Measurements from ENCODE around the gene PPP2CA. TPM values are rescaled to one million over a fixed set of nuclear protein-coding genes. Genes with fewer than 3 reads are reported as not detected.

The PPP2CA gene
- total RNA-seq, 4 donors from 2014 or later, result 110 to 271 (median 191) TPM

- no peaks in the 10 kb centered on the region for H3K9me3 ChIP-seq
- no peaks in the 10 kb centered on the region for H3K27me3 ChIP-seq
- no peak overlapping the region for H3K27ac ChIP-seq
- 87% methylated on average over 4 of the region's 4 CpGs for WGBS
- peaks cover 46% of the 10 kb centered on the region for H3K36me3 ChIP-seq
- H3K4me3 ChIP-seq, result no peak overlapping the region
- peaks cover 13% of the 10 kb centered on the region for H3K4me1 ChIP-seq
- no peak for TF ChIP-seq POLR2A (IDR thresholded peaks at IDR 0.05)
- TF ChIP-seq CTCF (IDR thresholded peaks at IDR 0.05), result no peak
- TF ChIP-seq POLR2AphosphoS5 (IDR thresholded peaks at IDR 0.05), result no peak
- TF ChIP-seq EP300 (IDR thresholded peaks at IDR 0.05), result no peak
- no peak for DNase-seq (ENCODE audit: low spot score in 2 of 2)
These were observed 21.3 kb downstream of the PPP2CA start for GRCh38 chr5:134204575-134204974.

- peaks cover 4% of the 10 kb centered on the region for H3K4me1 ChIP-seq
- H3K27me3 ChIP-seq, result no peaks in the 10 kb centered on the region
- TF ChIP-seq POLR2A (IDR thresholded peaks at IDR 0.05) (no peak), POLR2AphosphoS5 (IDR thresholded peaks at IDR 0.05) (no peak), CTCF (IDR thresholded peaks at IDR 0.05) (no peak), EP300 (IDR thresholded peaks at IDR 0.05) (no peak)
- no peak overlapping the region for H3K4me3 ChIP-seq
- no peak for DNase-seq (ENCODE audit: low spot score in 2 of 2)
- no peaks in the 10 kb centered on the region for H3K9me3 ChIP-seq
- peaks cover 55% of the 10 kb centered on the region for H3K36me3 ChIP-seq
- 99% methylated on average over 3 of the region's 3 CpGs for WGBS
- H3K27ac ChIP-seq, result no peak overlapping the region
These were observed 22.2 kb downstream of the PPP2CA start for GRCh38 chr5:134203630-134204029.

- DNase-seq (ENCODE audit: low spot score in 2 of 2), result no peak
- Histone ChIP-seq H3K4me3 (no peak overlapping the region), H3K27ac (no peak overlapping the region), H3K9me3 (no peaks in the 10 kb centered on the region), H3K4me1 (no peaks in the 10 kb centered on the region), H3K36me3 (peaks cover 48% of the 10 kb centered on the region), H3K27me3 (no peaks in the 10 kb centered on the region)
- WGBS, result 85% methylated on average over 5 of the region's 5 CpGs
- TF ChIP-seq CTCF (IDR thresholded peaks at IDR 0.05) (no peak), EP300 (IDR thresholded peaks at IDR 0.05) (no peak), POLR2A (IDR thresholded peaks at IDR 0.05) (no peak), POLR2AphosphoS5 (IDR thresholded peaks at IDR 0.05) (no peak)
These were observed 30.2 kb downstream of the PPP2CA start for GRCh38 chr5:134195666-134196065.

GRCh38 chr5:134189031-134189430 is 36.8 kb downstream of the PPP2CA start:
- 94% methylated on average over 3 of the region's 3 CpGs for WGBS
- Histone ChIP-seq H3K4me3 (no peak overlapping the region), H3K36me3 (no peaks in the 10 kb centered on the region), H3K27ac (no peak overlapping the region), H3K27me3 (no peaks in the 10 kb centered on the region), H3K9me3 (no peaks in the 10 kb centered on the region), H3K4me1 (no peaks in the 10 kb centered on the region)
- TF ChIP-seq CTCF (IDR thresholded peaks at IDR 0.05), result no peak
- DNase-seq (ENCODE audit: low spot score in 2 of 2), result no peak

GRCh38 chr5:134188092-134188491 is 37.8 kb downstream of the PPP2CA start:
- H3K27ac ChIP-seq, result no peak overlapping the region
- H3K4me1 ChIP-seq, result no peaks in the 10 kb centered on the region
- TF ChIP-seq POLR2AphosphoS5 (IDR thresholded peaks at IDR 0.05) (no peak), POLR2A (IDR thresholded peaks at IDR 0.05) (no peak), CTCF (IDR thresholded peaks at IDR 0.05) (no peak), EP300 (IDR thresholded peaks at IDR 0.05) (no peak)
- H3K36me3 ChIP-seq, result no peaks in the 10 kb centered on the region
- no peak overlapping the region for H3K4me3 ChIP-seq
- no peaks in the 10 kb centered on the region for H3K27me3 ChIP-seq
- H3K9me3 ChIP-seq, result no peaks in the 10 kb centered on the region
- DNase-seq (ENCODE audit: low spot score in 2 of 2), result no peak
- 83% methylated on average over 1 of the region's 1 CpG for WGBS

All from suprapubic skin (tissue), 4 donors.